Nephron (organoid): ENCODE data around the gene TIMM21.

ENCODE experiments used
- H3K27ac Mint-ChIP-seq, 3 experiments: 2 replicates each; pipeline ENCODE4 v1.8.0; 2020; ENCODE audit warnings: mixed read lengths in 3 of 3, mild to moderate bottlenecking in 2 of 3, moderate library complexity in 1 of 3
- H3K27me3 Mint-ChIP-seq: 2 replicates; pipeline ENCODE4 v1.8.0; 2021; ENCODE audit warnings: low read depth, mild to moderate bottlenecking, moderate library complexity, mixed read lengths
- H3K36me3 Mint-ChIP-seq: 2 replicates; pipeline ENCODE4 v1.8.0; 2020; ENCODE audit warnings: low read depth, mixed read lengths
- H3K4me1 Mint-ChIP-seq: 2 replicates; pipeline ENCODE4 v1.8.0; 2020; ENCODE audit warnings: mixed read lengths
- H3K4me3 Mint-ChIP-seq, 3 experiments: 2 replicates each; pipeline ENCODE4 v1.8.0; 2020; ENCODE audit warnings: mild to moderate bottlenecking in 3 of 3, mixed read lengths in 3 of 3, moderate library complexity in 2 of 3
- H3K9me3 Mint-ChIP-seq: 2 replicates; pipeline ENCODE4 v1.8.0; 2020; ENCODE audit warnings: mixed read lengths
- TF ChIP-seq, protein P1 (sequence below), 3 experiments: fragments of 200-600 bp; sonication (generic); IDR thresholded peaks; one replicate each; pipeline ENCODE4 v1.5.0; 2021; ENCODE audit warnings: antibody characterized with exemption in 3 of 3; ENCODE audit not compliant: unreplicated experiment in 3 of 3

The TIMM21 gene

DNA sequence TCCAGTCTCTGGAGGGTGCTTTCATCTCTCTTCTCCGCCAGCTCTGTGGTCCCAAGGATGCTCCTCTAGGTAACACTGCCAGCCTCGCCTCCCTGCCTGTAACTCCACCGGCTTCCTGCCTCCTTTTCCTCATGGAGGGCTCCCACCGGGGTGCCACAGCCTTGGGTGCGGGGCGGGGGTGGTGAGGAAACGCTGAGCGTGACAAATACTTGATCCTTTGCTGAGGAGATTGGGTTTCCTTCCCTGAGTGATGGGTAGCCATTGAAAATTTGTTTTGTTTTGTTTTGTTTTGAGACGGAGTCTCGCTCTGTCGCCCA is 25.1 kb downstream of the TIMM21 start:
- peaks cover 26% of the 10 kb centered on the region for H3K27me3 Mint-ChIP-seq
- TF ChIP-seq, protein P1, sequence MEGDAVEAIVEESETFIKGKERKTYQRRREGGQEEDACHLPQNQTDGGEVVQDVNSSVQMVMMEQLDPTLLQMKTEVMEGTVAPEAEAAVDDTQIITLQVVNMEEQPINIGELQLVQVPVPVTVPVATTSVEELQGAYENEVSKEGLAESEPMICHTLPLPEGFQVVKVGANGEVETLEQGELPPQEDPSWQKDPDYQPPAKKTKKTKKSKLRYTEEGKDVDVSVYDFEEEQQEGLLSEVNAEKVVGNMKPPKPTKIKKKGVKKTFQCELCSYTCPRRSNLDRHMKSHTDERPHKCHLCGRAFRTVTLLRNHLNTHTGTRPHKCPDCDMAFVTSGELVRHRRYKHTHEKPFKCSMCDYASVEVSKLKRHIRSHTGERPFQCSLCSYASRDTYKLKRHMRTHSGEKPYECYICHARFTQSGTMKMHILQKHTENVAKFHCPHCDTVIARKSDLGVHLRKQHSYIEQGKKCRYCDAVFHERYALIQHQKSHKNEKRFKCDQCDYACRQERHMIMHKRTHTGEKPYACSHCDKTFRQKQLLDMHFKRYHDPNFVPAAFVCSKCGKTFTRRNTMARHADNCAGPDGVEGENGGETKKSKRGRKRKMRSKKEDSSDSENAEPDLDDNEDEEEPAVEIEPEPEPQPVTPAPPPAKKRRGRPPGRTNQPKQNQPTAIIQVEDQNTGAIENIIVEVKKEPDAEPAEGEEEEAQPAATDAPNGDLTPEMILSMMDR (IDR thresholded peaks at IDR 0.05; ENCODE audit: unreplicated experiment in 3 of 3) = no peak
- no peaks in the 10 kb centered on the region for H3K4me1 Mint-ChIP-seq
- H3K27ac Mint-ChIP-seq = no peak overlapping the region
- no peaks in the 10 kb centered on the region for H3K9me3 Mint-ChIP-seq
- no peaks in the 10 kb centered on the region for H3K36me3 Mint-ChIP-seq
- no peak overlapping the region for H3K4me3 Mint-ChIP-seq

DNA sequence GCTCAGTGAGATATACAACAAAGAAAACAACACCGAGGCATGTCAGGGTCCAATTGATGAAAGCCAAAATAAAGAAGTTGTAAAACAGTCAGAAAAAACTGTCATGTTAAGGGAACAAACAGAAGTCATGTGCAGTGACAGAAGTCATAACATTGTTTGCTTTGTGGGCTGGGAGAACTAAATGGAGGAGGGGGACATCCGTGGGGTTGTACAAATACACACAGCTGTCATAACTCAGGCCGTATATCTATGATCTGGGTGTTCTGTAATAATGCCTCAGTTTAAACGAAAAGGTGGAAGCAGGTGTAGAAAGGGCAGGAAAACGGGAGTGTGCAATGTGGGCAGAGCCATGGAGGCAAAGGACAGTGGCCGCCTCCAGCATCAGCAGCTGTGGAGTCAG is 27.3 kb downstream of the TIMM21 start:
- Mint-ChIP-seq H3K4me3 (no peak overlapping the region), H3K27me3 (peaks cover 30% of the 10 kb centered on the region), H3K27ac (no peak overlapping the region), H3K9me3 (peaks cover 2% of the 10 kb centered on the region), H3K4me1 (no peaks in the 10 kb centered on the region), H3K36me3 (no peaks in the 10 kb centered on the region)
- TF ChIP-seq, protein P1 (IDR thresholded peaks at IDR 0.05; ENCODE audit: unreplicated experiment in 3 of 3) = no peak

DNA sequence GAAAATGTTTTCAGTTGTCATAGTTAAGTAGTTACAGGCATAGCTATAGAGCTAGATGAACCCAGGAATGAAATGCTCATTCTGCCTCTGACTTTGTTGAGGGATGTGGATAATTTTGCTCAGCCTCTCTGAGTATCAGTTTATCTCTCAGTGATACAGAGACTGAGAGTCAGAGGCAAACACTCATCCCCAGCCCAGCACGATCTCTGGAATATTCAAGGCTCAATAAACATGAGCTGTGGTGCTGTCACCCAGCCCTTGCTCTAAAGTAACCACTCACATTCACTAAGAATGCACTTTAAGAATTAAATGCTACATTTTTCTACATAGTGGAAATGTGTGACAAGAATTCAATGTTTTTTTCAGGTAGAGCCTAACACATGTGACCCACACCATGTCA is 30.6 kb downstream of the TIMM21 start:
- Mint-ChIP-seq H3K36me3 (no peaks in the 10 kb centered on the region), H3K27ac (no peak overlapping the region)
- TF ChIP-seq, protein P1 (IDR thresholded peaks at IDR 0.05; ENCODE audit: unreplicated experiment in 3 of 3) = no peak

DNA sequence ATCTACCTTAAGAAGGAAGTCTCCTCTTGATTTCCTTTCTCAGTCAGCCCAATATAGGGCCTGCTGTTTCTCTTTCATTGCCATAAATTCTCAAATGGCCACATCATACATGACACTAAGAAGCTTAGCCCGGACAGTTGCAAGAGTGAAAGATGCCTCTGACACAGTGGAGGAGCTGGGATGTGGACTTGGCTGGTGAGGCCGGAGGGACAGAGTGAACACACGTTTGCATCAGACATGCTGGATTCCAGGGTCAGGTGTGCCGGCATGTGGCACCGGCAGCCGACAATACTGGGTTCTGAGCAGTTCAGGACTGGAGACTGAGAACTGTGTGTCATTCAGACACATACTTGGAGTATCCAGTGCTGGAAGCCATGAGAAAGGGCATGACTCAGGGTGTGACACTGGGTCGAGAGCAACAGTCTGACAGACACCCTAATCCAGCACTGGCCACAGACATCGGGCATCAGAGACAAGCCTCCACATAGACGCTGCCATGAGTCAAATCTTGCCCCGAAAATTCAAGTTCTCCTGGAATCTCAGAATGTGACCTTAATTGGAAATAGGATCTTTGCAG is 31.4 kb downstream of the TIMM21 start:
- H3K4me1 Mint-ChIP-seq = no peaks in the 10 kb centered on the region
- H3K36me3 Mint-ChIP-seq = no peaks in the 10 kb centered on the region
- H3K27me3 Mint-ChIP-seq = peaks cover 23% of the 10 kb centered on the region
- TF ChIP-seq, protein P1 (IDR thresholded peaks at IDR 0.05; ENCODE audit: unreplicated experiment in 3 of 3) = no peak
- H3K4me3 Mint-ChIP-seq = no peak overlapping the region
- H3K27ac Mint-ChIP-seq = no peak overlapping the region
- peaks cover 5% of the 10 kb centered on the region for H3K9me3 Mint-ChIP-seq

More for the DNA sequence above, 30.6 kb downstream of the TIMM21 start:
- no peak overlapping the region for H3K4me3 Mint-ChIP-seq
- H3K27me3 Mint-ChIP-seq = peaks cover 23% of the 10 kb centered on the region
- H3K9me3 Mint-ChIP-seq = peaks cover 5% of the 10 kb centered on the region
- H3K4me1 Mint-ChIP-seq = no peaks in the 10 kb centered on the region

DNA sequence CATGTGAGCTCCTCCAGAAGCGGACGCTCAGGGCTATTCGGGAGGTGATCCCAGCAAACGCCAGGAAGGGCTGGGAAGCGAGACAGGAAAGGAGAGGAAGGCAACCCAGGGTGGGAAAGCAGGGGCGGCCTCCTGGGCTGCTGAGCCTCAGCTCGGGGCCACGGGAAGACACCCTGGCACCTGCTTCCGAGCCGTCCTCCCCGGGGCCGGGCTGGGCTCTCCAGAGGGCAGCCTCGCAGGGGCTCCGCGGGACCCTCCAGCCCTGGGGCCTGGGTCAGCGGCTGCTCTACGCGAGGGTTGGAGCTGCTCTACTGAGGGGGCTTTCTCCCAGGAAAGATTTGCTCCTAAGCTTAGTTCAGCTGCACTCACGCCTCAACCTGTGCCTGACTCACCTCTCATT is 34.0 kb downstream of the TIMM21 start:
- Mint-ChIP-seq H3K27ac (no peak overlapping the region), H3K27me3 (peaks cover 7% of the 10 kb centered on the region), H3K36me3 (no peaks in the 10 kb centered on the region), H3K4me1 (no peaks in the 10 kb centered on the region), H3K9me3 (peaks cover 5% of the 10 kb centered on the region), H3K4me3 (no peak overlapping the region)
- TF ChIP-seq, protein P1 (IDR thresholded peaks at IDR 0.05; ENCODE audit: unreplicated experiment in 3 of 3) = no peak

DNA sequence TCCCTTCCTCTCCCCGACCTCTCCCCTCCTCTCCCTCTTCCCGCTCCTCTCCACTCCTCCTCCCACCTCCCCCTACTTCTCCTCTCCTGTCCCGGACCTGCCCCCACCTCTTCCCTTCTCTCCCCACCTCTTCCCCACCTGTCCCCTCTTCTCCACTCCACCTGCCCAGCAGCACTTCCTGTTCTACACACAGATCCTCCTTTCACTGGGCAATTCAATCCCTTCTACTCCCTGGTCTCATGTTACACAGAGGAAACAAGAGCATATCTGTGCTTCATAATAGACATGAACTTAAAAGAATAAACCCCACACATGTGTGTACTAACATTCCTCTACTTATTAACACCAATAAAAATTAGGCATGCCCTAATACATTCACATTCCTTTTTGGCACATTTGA is 34.8 kb downstream of the TIMM21 start:
- no peaks in the 10 kb centered on the region for H3K36me3 Mint-ChIP-seq
- no peaks in the 10 kb centered on the region for H3K4me1 Mint-ChIP-seq
- H3K4me3 Mint-ChIP-seq = no peak overlapping the region
- peaks cover 4% of the 10 kb centered on the region for H3K27me3 Mint-ChIP-seq
- peaks cover 5% of the 10 kb centered on the region for H3K9me3 Mint-ChIP-seq
- no peak overlapping the region for H3K27ac Mint-ChIP-seq
- TF ChIP-seq, protein P1 (IDR thresholded peaks at IDR 0.05; ENCODE audit: unreplicated experiment in 3 of 3) = no peak
